Prostate gland (tissue), 2 donors: ENCODE measurements around the gene SCFD2. TPM values are rescaled to one million over a fixed set of nuclear protein-coding genes. Genes with fewer than 3 reads are reported as not detected.

Experiments used
- DNase-seq: peaks from one replicate; pipeline ENCODE4 v3.0.0-alpha.2; 2019; ENCODE audit warnings: low spot score
- H3K27ac ChIP-seq, 2 donors: fragments of 200-600 bp; sonication (generic); 2 replicates each; pipeline ENCODE4 v1.5.1; 2017 to 2019
- H3K27me3 ChIP-seq: fragments of 200-600 bp; sonication (generic); replicated peaks from 2 replicates; pipeline ENCODE4 v1.5.1; 2019; ENCODE audit not compliant: insufficient read depth
- H3K36me3 ChIP-seq, 2 donors: fragments of 200-600 bp; sonication (generic); 1 replicate in 1 of 2; 2 replicates in 1 of 2; pipeline versions ENCODE4 v1.5.1 to v1.8.1; 2017 to 2019
- H3K4me1 ChIP-seq: fragments of 200-600 bp; sonication (generic); replicated peaks from 2 replicates; pipeline ENCODE4 v1.5.1; 2019
- H3K4me3 ChIP-seq, 2 donors: fragments of 200-600 bp; sonication (generic); 2 replicates each; pipeline ENCODE4 v1.5.1; 2017 to 2019
- H3K9me3 ChIP-seq: fragments of 200-600 bp; sonication (generic); 2 replicates; pipeline ENCODE4 v1.5.1; 2017
- CTCF ChIP-seq, 4 experiments: fragments of 200-600 bp in 2 of 4; fragments of 450-650 bp in 2 of 4; sonication (generic) in 2 of 4; IDR thresholded peaks; 1 replicate in 3 of 4; 2 replicates in 1 of 4; pipeline ENCODE4 v1.5.1; 2016 to 2019; ENCODE audit warnings: antibody characterized with exemption in 4 of 4, mild to moderate bottlenecking in 2 of 4, moderate library complexity in 2 of 4
- POLR2A ChIP-seq: fragments of 450-650 bp; IDR thresholded peaks from one replicate; pipeline ENCODE4 v1.6.1; 2016; ENCODE audit warnings: antibody characterized with exemption, mild to moderate bottlenecking
- POLR2AphosphoS5 ChIP-seq: sonication (generic); formaldehyde crosslinking; IDR thresholded peaks from one replicate; pipeline ENCODE4 v1.6.1; 2017; ENCODE audit warnings: antibody characterized with exemption
- WGBS: methylation state at CpG from one replicate; pipeline ENCODE4 v1.1.5; 2018; 5-methylcytosine and 5-hydroxymethylcytosine counted together
- intact Hi-C: fragments of 100-400 bp; cut with DNase I; formaldehyde crosslinking; loops from one replicate; pipeline ENCODE4 v1.14.2; 2022
- total RNA-seq, 2 donors: library from RNA; depleted of rRNA; stranded (reverse); fragments of >200 nt; gene quantifications; one replicate each; pipeline ENCODE4 v1.1.0, GENCODE V29; 2016

Gene SCFD2
- total RNA-seq, 2 donors from 2014 or later, result 10.7 to 21.1 TPM

- no peak for DNase-seq
- Histone ChIP-seq H3K9me3 (no peaks in the 10 kb centered on the region), H3K4me1 (no peaks in the 10 kb centered on the region), H3K27me3 (no peaks in the 10 kb centered on the region), H3K4me3 (no peak overlapping the region), H3K36me3 (no peaks in the 10 kb centered on the region), H3K27ac (no peak overlapping the region)
- TF ChIP-seq POLR2AphosphoS5, result no peak
- intact Hi-C loops, result no loop called here
These were observed 190.2 kb downstream of the SCFD2 start for GRCh38 chr4:53175640-53176039.

GRCh38 chr4:53174823-53175222, 191.0 kb downstream of the SCFD2 start:
- Histone ChIP-seq H3K4me1 (no peaks in the 10 kb centered on the region), H3K36me3 (no peaks in the 10 kb centered on the region), H3K4me3 (no peak overlapping the region), H3K27me3 (no peaks in the 10 kb centered on the region), H3K27ac (no peak overlapping the region), H3K9me3 (no peaks in the 10 kb centered on the region)
- no peak for TF ChIP-seq CTCF (IDR thresholded peaks at IDR 0.05)
- no peak for TF ChIP-seq POLR2A
- TF ChIP-seq POLR2AphosphoS5, result no peak
- 74% methylated on average over 3 of the region's 3 CpGs for WGBS
- intact Hi-C loops, result no loop called here
- no peak for DNase-seq

- intact Hi-C loops, result no loop called here
- TF ChIP-seq CTCF (IDR thresholded peaks at IDR 0.05) (no peak), POLR2AphosphoS5 (no peak), POLR2A (no peak)
- Histone ChIP-seq H3K4me3 (no peak overlapping the region), H3K27me3 (no peaks in the 10 kb centered on the region), H3K9me3 (no peaks in the 10 kb centered on the region), H3K36me3 (no peaks in the 10 kb centered on the region), H3K4me1 (no peaks in the 10 kb centered on the region), H3K27ac (no peak overlapping the region)
- 100% methylated on average over 1 of the region's 1 CpG for WGBS
- no peak for DNase-seq
These were observed 192.3 kb downstream of the SCFD2 start for GRCh38 chr4:53173576-53173975.

- Histone ChIP-seq H3K27me3 (no peaks in the 10 kb centered on the region), H3K9me3 (no peaks in the 10 kb centered on the region), H3K36me3 (no peaks in the 10 kb centered on the region), H3K4me3 (no peak overlapping the region), H3K27ac (no peak overlapping the region), H3K4me1 (no peaks in the 10 kb centered on the region)
- 97% methylated on average over 3 of the region's 3 CpGs for WGBS
- no peak for DNase-seq
- TF ChIP-seq CTCF (IDR thresholded peaks at IDR 0.05) (no peak), POLR2A (no peak), POLR2AphosphoS5 (no peak)
- intact Hi-C loops, result no loop called here
These were observed 194.1 kb downstream of the SCFD2 start for GRCh38 chr4:53171797-53172196.

- H3K4me3 ChIP-seq, result no peak overlapping the region
- DNase-seq, result no peak
- no peaks in the 10 kb centered on the region for H3K9me3 ChIP-seq
- H3K27me3 ChIP-seq, result no peaks in the 10 kb centered on the region
- no peak for TF ChIP-seq CTCF (IDR thresholded peaks at IDR 0.05)
- no peak for TF ChIP-seq POLR2A
- no peak for TF ChIP-seq POLR2AphosphoS5
- H3K4me1 ChIP-seq, result no peaks in the 10 kb centered on the region
- 96% methylated on average over 5 of the region's 5 CpGs for WGBS
- intact Hi-C loops, result no loop called here
- H3K27ac ChIP-seq, result no peak overlapping the region
- no peaks in the 10 kb centered on the region for H3K36me3 ChIP-seq
These were observed 195.9 kb downstream of the SCFD2 start for GRCh38 chr4:53169695-53170617.
